Neural cell (in vitro differentiated cells): Measurements from ENCODE around the gene ASIP. TPM values are rescaled to one million over a fixed set of nuclear protein-coding genes. Genes with fewer than 3 reads are reported as not detected.

Source experiments
- H2AFZ ChIP-seq: fragments of 200-600, 300-800 bp; sonication (generic), shearing (Covaris generic); 2 replicates; pipeline ENCODE4 v1.6.0; 2014; ENCODE audit warnings: low read depth, mild to moderate bottlenecking, antibody characterized with exemption, low read length, moderate library complexity
- H3F3A ChIP-seq: fragments of 200-600 bp; shearing (Covaris generic); 2 replicates; pipeline ENCODE4 v1.6.1; 2016; ENCODE audit warnings: mild to moderate bottlenecking, moderate library complexity, mixed read lengths, antibody characterized with exemption, low read length; ENCODE audit not compliant: insufficient read depth, poor library complexity, severe bottlenecking
- H3K27ac ChIP-seq: fragments of 200-600, 300-800 bp; sonication (generic), shearing (Covaris generic); 2 replicates; pipeline ENCODE4 v1.5.1; 2014; ENCODE audit warnings: mild to moderate bottlenecking, low read length, moderate library complexity
- H3K27me3 ChIP-seq: fragments of 300-800, 200-600 bp; sonication (generic), shearing (Covaris generic); 2 replicates; pipeline ENCODE4 v1.6.0; 2014; ENCODE audit warnings: mild to moderate bottlenecking, low read depth, low read length, moderate library complexity; ENCODE audit not compliant: insufficient read depth
- H3K36me3 ChIP-seq: fragments of 300-800, 200-600 bp; sonication (generic), shearing (Covaris generic); 2 replicates; pipeline ENCODE4 v1.5.1; 2014; ENCODE audit warnings: mild to moderate bottlenecking, antibody characterized with exemption, low read length, moderate library complexity; ENCODE audit not compliant: insufficient read depth
- H3K4me2 ChIP-seq: fragments of 300-800, 200-600 bp; sonication (generic), shearing (Covaris generic); 2 replicates; pipeline ENCODE4 v1.6.0; 2014; ENCODE audit warnings: mild to moderate bottlenecking, low read length
- H3K4me3 ChIP-seq: fragments of 300-800, 200-600 bp; sonication (generic), shearing (Covaris generic); 2 replicates; pipeline ENCODE4 v1.5.1; 2014; ENCODE audit warnings: mild to moderate bottlenecking, low read length, moderate library complexity
- H3K79me2 ChIP-seq: fragments of 200-600 bp; shearing (Covaris generic); replicated peaks from 2 replicates; pipeline ENCODE4 v1.6.0; 2014; ENCODE audit warnings: mild to moderate bottlenecking, low read length, moderate library complexity; ENCODE audit not compliant: insufficient read depth
- H3K9ac ChIP-seq: fragments of 300-800, 200-600 bp; sonication (generic), shearing (Covaris generic); 2 replicates; pipeline ENCODE4 v1.6.1; 2016; ENCODE audit warnings: mild to moderate bottlenecking, low read length, mixed read lengths
- H3K9me2 ChIP-seq: fragments of 200-600 bp; shearing (Covaris generic); 2 replicates; pipeline ENCODE4 v1.6.1; 2016; ENCODE audit warnings: mild to moderate bottlenecking, low read length, mixed read lengths; ENCODE audit not compliant: insufficient read depth
- H3K9me3 ChIP-seq: fragments of 200-600, 300-800 bp; sonication (generic), shearing (Covaris generic); 2 replicates; pipeline ENCODE4 v1.6.1; 2016; ENCODE audit warnings: mild to moderate bottlenecking, mixed run types, low read length, moderate library complexity, mixed read lengths
- H4K20me1 ChIP-seq: fragments of 200-600 bp; shearing (Covaris generic); 2 replicates; pipeline ENCODE4 v1.6.1; 2016; ENCODE audit warnings: mild to moderate bottlenecking, mixed run types; ENCODE audit not compliant: insufficient read depth
- EP300 ChIP-seq: fragments of 450-650 bp; conservative IDR thresholded peaks from 2 replicates; pipeline ENCODE4 v1.6.1; 2014; ENCODE audit warnings: antibody characterized with exemption, mild to moderate bottlenecking, moderate library complexity; ENCODE audit not compliant: poor library complexity, severe bottlenecking
- EZH2 ChIP-seq: fragments of 200-600, 300-800 bp; shearing (Covaris generic), sonication (generic); IDR thresholded peaks from 2 replicates; pipeline ENCODE4 v1.6.1; 2014; ENCODE audit warnings: antibody characterized with exemption, low read length, borderline replicate concordance, mild to moderate bottlenecking; ENCODE audit not compliant: insufficient read depth, poor library complexity, severe bottlenecking
- MXI1 ChIP-seq: fragments of 450-650 bp; conservative IDR thresholded peaks from 2 replicates; pipeline ENCODE4 v1.6.1; 2014; ENCODE audit warnings: antibody characterized with exemption, mild to moderate bottlenecking; ENCODE audit not compliant: poor library complexity, severe bottlenecking
- POLR2AphosphoS5 ChIP-seq: IDR thresholded peaks from 2 replicates; pipeline ENCODE4 v1.6.1; 2012
- RAD21 ChIP-seq: fragments of 450-650 bp; conservative IDR thresholded peaks from 2 replicates; pipeline ENCODE4 v1.6.1; 2014; ENCODE audit warnings: antibody characterized with exemption, mild to moderate bottlenecking, moderate library complexity
- REST ChIP-seq: IDR thresholded peaks from 2 replicates; pipeline ENCODE4 v1.6.1; 2012; ENCODE audit warnings: borderline replicate concordance
- SMC3 ChIP-seq: fragments of 450-650 bp; conservative IDR thresholded peaks from 2 replicates; pipeline ENCODE4 v1.6.1; 2014; ENCODE audit warnings: antibody characterized with exemption, mild to moderate bottlenecking, moderate library complexity; ENCODE audit not compliant: poor library complexity
- TAF1 ChIP-seq: IDR thresholded peaks from 2 replicates; pipeline ENCODE4 v1.6.1; 2012; ENCODE audit warnings: low read depth
- polyA plus RNA-seq: library from polyadenylated mRNA; depleted of rRNA; stranded (reverse); fragments of >200 nt; gene quantifications from 2 replicates; pipeline ENCODE4 v1.2.3, GENCODE V29; 2014
- TF ChIP-seq, protein P1 (sequence below): fragments of 450-650 bp; IDR thresholded peaks from 2 replicates; pipeline ENCODE4 v1.5.1; 2014; ENCODE audit warnings: antibody characterized with exemption, mild to moderate bottlenecking, moderate library complexity; ENCODE audit not compliant: poor library complexity, severe bottlenecking

The ASIP gene
- polyA plus RNA-seq, 1 donor from 2014 or later: not detected

GRCh38 chr20:34235875-34236274 is 5.3 kb upstream of the ASIP start:
- no peaks in the 10 kb centered on the region for H3F3A ChIP-seq
- H3K9me2 ChIP-seq: no peaks in the 10 kb centered on the region
- TF ChIP-seq MXI1 (no peak), REST (no peak), POLR2AphosphoS5 (no peak)
- no peaks in the 10 kb centered on the region for H3K27me3 ChIP-seq
- no peak overlapping the region for H3K4me3 ChIP-seq
- no peaks in the 10 kb centered on the region for H3K79me2 ChIP-seq
- no peaks in the 10 kb centered on the region for H3K9me3 ChIP-seq
- no peak overlapping the region for H3K27ac ChIP-seq
- H3K36me3 ChIP-seq: no peaks in the 10 kb centered on the region
- no peaks in the 10 kb centered on the region for H4K20me1 ChIP-seq
- H3K9ac ChIP-seq: no peak overlapping the region
- no peak overlapping the region for H3K4me2 ChIP-seq
- H2AFZ ChIP-seq: no peak overlapping the region

DNA sequence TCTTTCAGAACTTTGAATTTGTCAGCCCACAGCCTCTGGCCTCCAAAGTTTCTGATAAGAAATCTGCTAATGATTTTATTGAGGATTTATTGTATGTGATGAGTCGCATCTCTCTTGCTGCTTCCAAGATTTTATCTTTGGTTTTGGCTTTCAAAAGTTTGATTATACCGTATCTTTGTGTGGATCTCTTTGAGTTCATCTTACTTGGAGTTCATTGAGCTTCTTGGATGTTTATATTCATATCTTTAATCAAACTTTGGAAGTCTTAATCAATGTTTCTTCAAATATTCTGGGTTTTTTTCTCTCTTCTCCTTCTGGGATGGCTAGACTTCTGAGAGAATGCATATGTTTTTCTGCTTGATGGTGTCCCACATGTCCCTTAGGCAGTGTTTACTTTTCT is 3.3 kb upstream of the ASIP start:
- Histone ChIP-seq H3K27me3 (no peaks in the 10 kb centered on the region), H3K9ac (no peak overlapping the region), H2AFZ (no peak overlapping the region), H3K79me2 (no peaks in the 10 kb centered on the region), H3K4me3 (no peak overlapping the region), H3K27ac (no peak overlapping the region), H3K9me2 (no peaks in the 10 kb centered on the region), H3K9me3 (no peaks in the 10 kb centered on the region), H4K20me1 (no peaks in the 10 kb centered on the region), H3K4me2 (no peak overlapping the region), H3K36me3 (no peaks in the 10 kb centered on the region), H3F3A (no peaks in the 10 kb centered on the region)
- TF ChIP-seq EP300: no peak
- no peak for TF ChIP-seq EZH2
- TF ChIP-seq MXI1: no peak
- TF ChIP-seq TAF1: no peak
- no peak for TF ChIP-seq RAD21
- TF ChIP-seq, protein P1, sequence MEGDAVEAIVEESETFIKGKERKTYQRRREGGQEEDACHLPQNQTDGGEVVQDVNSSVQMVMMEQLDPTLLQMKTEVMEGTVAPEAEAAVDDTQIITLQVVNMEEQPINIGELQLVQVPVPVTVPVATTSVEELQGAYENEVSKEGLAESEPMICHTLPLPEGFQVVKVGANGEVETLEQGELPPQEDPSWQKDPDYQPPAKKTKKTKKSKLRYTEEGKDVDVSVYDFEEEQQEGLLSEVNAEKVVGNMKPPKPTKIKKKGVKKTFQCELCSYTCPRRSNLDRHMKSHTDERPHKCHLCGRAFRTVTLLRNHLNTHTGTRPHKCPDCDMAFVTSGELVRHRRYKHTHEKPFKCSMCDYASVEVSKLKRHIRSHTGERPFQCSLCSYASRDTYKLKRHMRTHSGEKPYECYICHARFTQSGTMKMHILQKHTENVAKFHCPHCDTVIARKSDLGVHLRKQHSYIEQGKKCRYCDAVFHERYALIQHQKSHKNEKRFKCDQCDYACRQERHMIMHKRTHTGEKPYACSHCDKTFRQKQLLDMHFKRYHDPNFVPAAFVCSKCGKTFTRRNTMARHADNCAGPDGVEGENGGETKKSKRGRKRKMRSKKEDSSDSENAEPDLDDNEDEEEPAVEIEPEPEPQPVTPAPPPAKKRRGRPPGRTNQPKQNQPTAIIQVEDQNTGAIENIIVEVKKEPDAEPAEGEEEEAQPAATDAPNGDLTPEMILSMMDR: no peak
- TF ChIP-seq REST: no peak
- no peak for TF ChIP-seq POLR2AphosphoS5
- no peak for TF ChIP-seq SMC3
